Neuron (in vitro differentiated cells): ENCODE measurements around the gene ZC3H6.
"Not testable (repeated sequence)": the region's sequence is repeated elsewhere in the genome, so short reads cannot be mapped to it uniquely, and the experiment has no call there.

ENCODE experiments used
- H2AFZ ChIP-seq: one replicate; pipeline ENCODE4 v1.6.1; 2013; ENCODE audit warnings: low read depth, mild to moderate bottlenecking, inconsistent platforms, low read length, moderate library complexity
- H3K27me3 ChIP-seq: one replicate; pipeline ENCODE4 v1.6.1; 2013; ENCODE audit warnings: low read length; ENCODE audit not compliant: insufficient read depth
- H3K36me3 ChIP-seq: one replicate; pipeline ENCODE4 v1.6.1; 2013; ENCODE audit warnings: low read length; ENCODE audit not compliant: insufficient read depth
- H3K4me1 ChIP-seq: one replicate; pipeline ENCODE4 v1.6.1; 2013; ENCODE audit warnings: low read length; ENCODE audit not compliant: insufficient read depth
- H3K4me3 ChIP-seq: 2 replicates; pipeline ENCODE4 v1.5.1; 2013; ENCODE audit warnings: mild to moderate bottlenecking, low read length, moderate library complexity
- H3K9me3 ChIP-seq: one replicate; pipeline ENCODE4 v1.6.1; 2013; ENCODE audit warnings: low read length

Gene ZC3H6

GRCh38 chr2:112318515-112318914, 43.1 kb downstream of the ZC3H6 start:
- Histone ChIP-seq H3K27me3 (no peaks in the 10 kb centered on the region), H2AFZ (no peak overlapping the region), H3K4me3 (no peak overlapping the region), H3K4me1 (no peaks in the 10 kb centered on the region), H3K36me3 (no peaks in the 10 kb centered on the region), H3K9me3 (no peaks in the 10 kb centered on the region)

GRCh38 chr2:112321375-112322320, 46.3 kb downstream of the ZC3H6 start:
- no peak overlapping the region for H2AFZ ChIP-seq
- H3K27me3 ChIP-seq = no peaks in the 10 kb centered on the region
- H3K4me3 ChIP-seq = no peak overlapping the region
- no peaks in the 10 kb centered on the region for H3K4me1 ChIP-seq
- peaks cover 2% of the 10 kb centered on the region for H3K9me3 ChIP-seq
- peaks cover 4% of the 10 kb centered on the region for H3K36me3 ChIP-seq

- Histone ChIP-seq H3K9me3 (peaks cover 5% of the 10 kb centered on the region), H3K4me3 (no peak overlapping the region), H2AFZ (no peak overlapping the region), H3K4me1 (no peaks in the 10 kb centered on the region), H3K36me3 (peaks cover 4% of the 10 kb centered on the region), H3K27me3 (no peaks in the 10 kb centered on the region)
These were observed 47.5 kb downstream of the ZC3H6 start for GRCh38 chr2:112322919-112323318.

- Histone ChIP-seq H3K9me3 (peaks cover 3% of the 10 kb centered on the region), H3K36me3 (peaks cover 3% of the 10 kb centered on the region), H3K4me1 (no peaks in the 10 kb centered on the region), H2AFZ (no peak overlapping the region), H3K27me3 (no peaks in the 10 kb centered on the region), H3K4me3 (no peak overlapping the region)
These were observed 56.8 kb downstream of the ZC3H6 start for GRCh38 chr2:112332123-112332696.

GRCh38 chr2:112335600-112335999, 60.2 kb downstream of the ZC3H6 start:
- no peak overlapping the region for H3K4me3 ChIP-seq
- H3K27me3 ChIP-seq = no peaks in the 10 kb centered on the region
- no peaks in the 10 kb centered on the region for H3K9me3 ChIP-seq
- H3K4me1 ChIP-seq = peaks cover 2% of the 10 kb centered on the region
- H3K36me3 ChIP-seq = peaks cover 3% of the 10 kb centered on the region
- H2AFZ ChIP-seq = no peak overlapping the region

- no peaks in the 10 kb centered on the region for H3K9me3 ChIP-seq
- peaks cover 2% of the 10 kb centered on the region for H3K4me1 ChIP-seq
- no peak overlapping the region for H3K4me3 ChIP-seq
- H3K36me3 ChIP-seq = no peaks in the 10 kb centered on the region
- no peaks in the 10 kb centered on the region for H3K27me3 ChIP-seq
- no peak overlapping the region for H2AFZ ChIP-seq
These were observed 64.6 kb downstream of the ZC3H6 start for GRCh38 chr2:112339986-112340385.

GRCh38 chr2:112340475-112341267, 65.3 kb downstream of the ZC3H6 start:
- Histone ChIP-seq H3K27me3 (no peaks in the 10 kb centered on the region), H3K4me1 (peaks cover 2% of the 10 kb centered on the region), H3K36me3 (no peaks in the 10 kb centered on the region), H3K4me3 (no peak overlapping the region), H2AFZ (no peak overlapping the region), H3K9me3 (no peaks in the 10 kb centered on the region)

- Histone ChIP-seq H3K27me3 (no peaks in the 10 kb centered on the region), H3K9me3 (no peaks in the 10 kb centered on the region), H3K4me3 (no peak overlapping the region), H3K4me1 (peaks cover 2% of the 10 kb centered on the region), H3K36me3 (no peaks in the 10 kb centered on the region), H2AFZ (no peak overlapping the region)
These were observed 66.7 kb downstream of the ZC3H6 start for GRCh38 chr2:112342067-112342550.

GRCh38 chr2:112343827-112344585, 68.6 kb downstream of the ZC3H6 start:
- Histone ChIP-seq H2AFZ (no peak overlapping the region), H3K27me3 (no peaks in the 10 kb centered on the region), H3K4me1 (peaks cover 2% of the 10 kb centered on the region), H3K9me3 (no peaks in the 10 kb centered on the region), H3K4me3 (no peak overlapping the region), H3K36me3 (no peaks in the 10 kb centered on the region)

- no peaks in the 10 kb centered on the region for H3K27me3 ChIP-seq
- H3K4me3 ChIP-seq = no peak overlapping the region
- no peaks in the 10 kb centered on the region for H3K36me3 ChIP-seq
- H2AFZ ChIP-seq = no peak overlapping the region
- no peaks in the 10 kb centered on the region for H3K4me1 ChIP-seq
- H3K9me3 ChIP-seq = no peaks in the 10 kb centered on the region
These were observed 69.9 kb downstream of the ZC3H6 start for GRCh38 chr2:112345030-112346027.

- H3K4me3 ChIP-seq, H3K9me3 ChIP-seq, H3K4me1 ChIP-seq, H2AFZ ChIP-seq, H3K36me3 ChIP-seq, H3K27me3 ChIP-seq: not testable (repeated sequence)
These were observed 76.9 kb downstream of the ZC3H6 start for GRCh38 chr2:112352292-112352691.
